CD14-positive monocyte (primary cell): ENCODE results near the gene XAGE3. TPM values are rescaled to one million over a fixed set of nuclear protein-coding genes. Genes with fewer than 3 reads are reported as not detected.
"Not testable (repeated sequence)": the region's sequence is repeated elsewhere in the genome, so short reads cannot be mapped to it uniquely, and the experiment has no call there.

Experiments used
- DNase-seq, 3 donors: peaks; one replicate each; pipeline ENCODE4 v3.0.0-alpha.2; 2011 to 2022
- H2AFZ ChIP-seq: 2 replicates; pipeline ENCODE4 v1.6.0; 2012; ENCODE audit warnings: mild to moderate bottlenecking, low read depth, low read length, inconsistent platforms; ENCODE audit not compliant: insufficient read depth, poor library complexity, severe bottlenecking
- H3K27ac ChIP-seq, 2 donors: 1 replicate in 1 of 2; 2 replicates in 1 of 2; pipeline ENCODE4 v1.5.1; 2012 to 2013; ENCODE audit warnings: low read length in 2 of 2, control low read depth in 1 of 2, inconsistent platforms in 1 of 2, low read depth in 1 of 2, mild to moderate bottlenecking in 1 of 2
- H3K27me3 ChIP-seq, 2 donors: one replicate each; pipeline versions ENCODE4 v1.6.0 to v1.6.1; 2011 to 2013; ENCODE audit warnings: low read length in 2 of 2; ENCODE audit not compliant: control insufficient read depth in 2 of 2, insufficient read depth in 2 of 2
- H3K36me3 ChIP-seq, 2 donors: replicated peaks in 1 of 2; 1 replicate in 1 of 2; 2 replicates in 1 of 2; pipeline versions ENCODE4 v1.5.1 to v1.6.1; 2012 to 2013; ENCODE audit warnings: low read length in 2 of 2, control low read depth in 1 of 2, inconsistent platforms in 1 of 2, mild to moderate bottlenecking in 1 of 2; ENCODE audit not compliant: insufficient read depth in 2 of 2, control insufficient read depth in 1 of 2
- H3K4me1 ChIP-seq, 2 donors: 1 replicate in 1 of 2; 2 replicates in 1 of 2; pipeline versions ENCODE4 v1.5.1 to v1.6.1; 2012 to 2013; ENCODE audit warnings: low read length in 2 of 2, control low read depth in 1 of 2, inconsistent platforms in 1 of 2, mild to moderate bottlenecking in 1 of 2, moderate library complexity in 1 of 2; ENCODE audit not compliant: insufficient read depth in 2 of 2, control insufficient read depth in 1 of 2
- H3K4me2 ChIP-seq: replicated peaks from 2 replicates; pipeline ENCODE3; 2012; ENCODE audit warnings: low read length, moderate library complexity, mild to moderate bottlenecking; ENCODE audit not compliant: poor library complexity, severe bottlenecking; ENCODE audit errors: extremely low read depth
- H3K4me3 ChIP-seq, 3 experiments: fragments of 200-600 bp in 1 of 3; sonication (generic) in 1 of 3; replicated peaks in 1 of 3; 1 replicate in 2 of 3; 2 replicates in 1 of 3; pipeline ENCODE4 v1.5.1; 2011 to 2013; ENCODE audit warnings: low read length in 3 of 3, mild to moderate bottlenecking in 3 of 3, control low read depth in 2 of 3, low read depth in 2 of 3, inconsistent platforms in 1 of 3, moderate library complexity in 1 of 3
- H3K79me2 ChIP-seq: 2 replicates; pipeline ENCODE4 v1.6.0; 2012; ENCODE audit warnings: mild to moderate bottlenecking, control low read depth, inconsistent platforms, low read length, moderate library complexity; ENCODE audit not compliant: insufficient read depth
- H3K9ac ChIP-seq: 2 replicates; pipeline ENCODE4 v1.6.0; 2017; ENCODE audit warnings: low read length, mild to moderate bottlenecking; ENCODE audit not compliant: insufficient read depth, poor library complexity, severe bottlenecking
- H3K9me3 ChIP-seq, 2 donors: replicated peaks in 1 of 2; 1 replicate in 1 of 2; 2 replicates in 1 of 2; pipeline versions ENCODE4 v1.5.1 to v1.6.1; 2012 to 2013; ENCODE audit warnings: low read length in 2 of 2, control low read depth in 1 of 2; ENCODE audit not compliant: control insufficient read depth in 1 of 2, insufficient read depth in 1 of 2
- H4K20me1 ChIP-seq: 2 replicates; pipeline ENCODE4 v1.6.0; 2012; ENCODE audit warnings: mild to moderate bottlenecking, low read length, control low read depth, moderate library complexity; ENCODE audit not compliant: insufficient read depth
- H3K27ac Mint-ChIP-seq, 7 donors: one replicate each; pipeline ENCODE4 v1.8.0; 2020; ENCODE audit warnings: mild to moderate bottlenecking in 7 of 7, mixed read lengths in 7 of 7, moderate library complexity in 6 of 7, inconsistent platforms in 2 of 7
- H3K27me3 Mint-ChIP-seq, 3 donors: one replicate each; pipeline ENCODE4 v1.8.0; 2021 to 2022; ENCODE audit warnings: low read depth in 3 of 3, mild to moderate bottlenecking in 3 of 3, mixed read lengths in 3 of 3, moderate library complexity in 3 of 3, inconsistent platforms in 1 of 3
- H3K36me3 Mint-ChIP-seq, 2 donors: one replicate each; pipeline ENCODE4 v1.8.0; 2020; ENCODE audit warnings: mixed read lengths in 2 of 2, inconsistent platforms in 1 of 2, mild to moderate bottlenecking in 1 of 2
- H3K4me1 Mint-ChIP-seq: one replicate; pipeline ENCODE4 v1.8.0; 2020; ENCODE audit warnings: mild to moderate bottlenecking, mixed read lengths
- H3K4me3 Mint-ChIP-seq, 2 donors: one replicate each; pipeline ENCODE4 v1.8.0; 2020; ENCODE audit warnings: mild to moderate bottlenecking in 2 of 2, mixed read lengths in 2 of 2, moderate library complexity in 1 of 2
- H3K9me3 Mint-ChIP-seq, 7 donors: one replicate each; pipeline ENCODE4 v1.8.0; 2020 to 2022; ENCODE audit warnings: mixed read lengths in 7 of 7, mild to moderate bottlenecking in 6 of 7, moderate library complexity in 6 of 7, inconsistent platforms in 2 of 7
- WGBS: methylation state at CpG from one replicate; pipeline ENCODE4 v1.1.5; 2013; ENCODE audit warnings: missing lambda C conversion rate; ENCODE audit not compliant: insufficient coverage; 5-methylcytosine and 5-hydroxymethylcytosine counted together
- intact Hi-C, 2 donors: fragments of 100-400 bp; cut with micrococcal nuclease; formaldehyde crosslinking; loops; one replicate each; pipeline versions ENCODE4 v1.15.0 to v1.15.1; 2023
- polyA plus RNA-seq, 3 donors: library from polyadenylated mRNA; depleted of rRNA in 1 of 3; unstranded in 2 of 3; stranded (reverse) in 1 of 3; fragments of 300-500 nt in 2 of 3; fragments of >200 nt in 1 of 3; fragmentation: Illumina TruSeq in 2 of 3; gene quantifications; 1 replicate in 2 of 3; 2 replicates in 1 of 3; pipeline ENCODE4 v1.2.3, GENCODE V29; 2012 to 2021

XAGE3 gene
- polyA plus RNA-seq, 3 donors = not detected

- H3K9ac ChIP-seq, H3K4me1 ChIP-seq, H3K9me3 ChIP-seq, H3K36me3 Mint-ChIP-seq, H3K36me3 ChIP-seq, H3K9me3 Mint-ChIP-seq, H3K27ac Mint-ChIP-seq, H3K4me2 ChIP-seq, intact Hi-C loops, H2AFZ ChIP-seq, DNase-seq, H3K4me3 Mint-ChIP-seq, H3K79me2 ChIP-seq, H3K27ac ChIP-seq, H3K4me3 ChIP-seq, H3K4me1 Mint-ChIP-seq, H3K27me3 Mint-ChIP-seq, H4K20me1 ChIP-seq, H3K27me3 ChIP-seq: not testable (repeated sequence)
- no CpG with 5 or more reads among the region's 92 CpGs for WGBS
Measured at GRCh38 chrX:52896855-52897709, 29.2 kb upstream of the XAGE3 start, which contains the start of gene FAM156B. FAM156B (plus strand) TSS chrX:52897330; CDS start chrX:52907226, 9,896 bp downstream.

GRCh38 chrX:52896438-52896837 is 28.6 kb upstream of the XAGE3 start:
- not testable (repeated sequence) for H2AFZ ChIP-seq

GRCh38 chrX:52888090-52888489 is 20.2 kb upstream of the XAGE3 start:
- H3K27ac ChIP-seq, H3K79me2 ChIP-seq, H3K4me3 Mint-ChIP-seq, H2AFZ ChIP-seq, H3K27me3 ChIP-seq, H3K36me3 Mint-ChIP-seq, intact Hi-C loops, H3K9me3 ChIP-seq, H3K27me3 Mint-ChIP-seq, H3K27ac Mint-ChIP-seq, H3K9me3 Mint-ChIP-seq, H3K4me2 ChIP-seq, H3K36me3 ChIP-seq, H3K4me3 ChIP-seq, H3K9ac ChIP-seq, H3K4me1 ChIP-seq, H3K4me1 Mint-ChIP-seq, H4K20me1 ChIP-seq, DNase-seq: not testable (repeated sequence)
- WGBS = no CpG with 5 or more reads among the region's 9 CpGs

More at GRCh38 chrX:52896438-52896837, 28.6 kb upstream of the XAGE3 start:
- H4K20me1 ChIP-seq, H3K27me3 Mint-ChIP-seq, H3K27ac ChIP-seq, H3K27ac Mint-ChIP-seq, DNase-seq, H3K9me3 Mint-ChIP-seq, H3K27me3 ChIP-seq, H3K4me3 Mint-ChIP-seq, H3K36me3 Mint-ChIP-seq, H3K36me3 ChIP-seq, H3K4me1 Mint-ChIP-seq, H3K79me2 ChIP-seq, H3K9me3 ChIP-seq, intact Hi-C loops, H3K4me3 ChIP-seq, H3K4me2 ChIP-seq, H3K4me1 ChIP-seq, H3K9ac ChIP-seq: not testable (repeated sequence)
- WGBS = no CpG with 5 or more reads among the region's 8 CpGs

- H3K27ac Mint-ChIP-seq, H3K4me2 ChIP-seq, H4K20me1 ChIP-seq, H3K4me3 Mint-ChIP-seq, H3K27me3 Mint-ChIP-seq, H3K79me2 ChIP-seq, H3K9me3 ChIP-seq, H3K4me1 ChIP-seq, H3K4me3 ChIP-seq, intact Hi-C loops, H3K36me3 ChIP-seq, DNase-seq, H3K27ac ChIP-seq, H3K27me3 ChIP-seq, H3K9ac ChIP-seq, H3K4me1 Mint-ChIP-seq, H2AFZ ChIP-seq, H3K36me3 Mint-ChIP-seq, H3K9me3 Mint-ChIP-seq: not testable (repeated sequence)
- no CpG with 5 or more reads among the region's 10 CpGs for WGBS
Measured at GRCh38 chrX:52887459-52887858, 19.6 kb upstream of the XAGE3 start.
